MV-4-11 (cell line): ENCODE measurements around the gene SEC14L6.

Experiments used
- DNase-seq: peaks from one replicate; lab custom pipeline; 2025; lab: John Stamatoyannopoulos, UW

SEC14L6 gene

GRCh38 chr22:30535182-30535581, 11.4 kb downstream of the SEC14L6 start:
- no peak for DNase-seq

- no peak for DNase-seq
These were observed 14.6 kb downstream of the SEC14L6 start for GRCh38 chr22:30531651-30532608.

GRCh38 chr22:30526656-30527055, 19.9 kb downstream of the SEC14L6 start:
- no peak for DNase-seq

- peak; percentile 18 for DNase-seq
These were observed 22.7 kb downstream of the SEC14L6 start for GRCh38 chr22:30523646-30524489.

- DNase-seq: no peak
These were observed 25.0 kb downstream of the SEC14L6 start for GRCh38 chr22:30521368-30522156.

- no peak for DNase-seq
These were observed 26.6 kb downstream of the SEC14L6 start for GRCh38 chr22:30519842-30520425.

- no peak for DNase-seq
These were observed 29.8 kb downstream of the SEC14L6 start for GRCh38 chr22:30516731-30517130.

- DNase-seq: no peak
These were observed 30.3 kb downstream of the SEC14L6 start for GRCh38 chr22:30516273-30516672.

GRCh38 chr22:30514252-30514651, 32.3 kb downstream of the SEC14L6 start:
- DNase-seq: no peak

GRCh38 chr22:30513462-30513861, 33.1 kb downstream of the SEC14L6 start:
- DNase-seq: no peak

GRCh38 chr22:30511911-30512310, 34.6 kb downstream of the SEC14L6 start:
- DNase-seq: no peak

- DNase-seq: no peak
These were observed 35.4 kb downstream of the SEC14L6 start for GRCh38 chr22:30511109-30511508.

- no peak for DNase-seq
These were observed 38.3 kb downstream of the SEC14L6 start for GRCh38 chr22:30508216-30508615.

- DNase-seq: no peak
These were observed 38.9 kb downstream of the SEC14L6 start for GRCh38 chr22:30507670-30508069.

- DNase-seq: no peak
These were observed 40.0 kb downstream of the SEC14L6 start for GRCh38 chr22:30506507-30506968.

GRCh38 chr22:30503551-30503950, 43.0 kb downstream of the SEC14L6 start:
- DNase-seq: no peak

GRCh38 chr22:30502911-30503310, 43.6 kb downstream of the SEC14L6 start:
- no peak for DNase-seq

GRCh38 chr22:30502153-30502552, 44.4 kb downstream of the SEC14L6 start:
- no peak for DNase-seq

- no peak for DNase-seq
These were observed 45.9 kb downstream of the SEC14L6 start for GRCh38 chr22:30500628-30501027.

- no peak for DNase-seq
These were observed 48.9 kb downstream of the SEC14L6 start for GRCh38 chr22:30497466-30498150.
